Chondrocyte (in vitro differentiated cells): ENCODE measurements around the gene DLK1. TPM values are rescaled to one million over a fixed set of nuclear protein-coding genes. Genes with fewer than 3 reads are reported as not detected.

ENCODE experiments used
- DNase-seq: peaks from one replicate; pipeline ENCODE4 v3.0.0; 2021; ENCODE audit warnings: mixed read lengths, low spot score
- H3K27ac Mint-ChIP-seq: one replicate; pipeline ENCODE4 v1.8.0; 2021; ENCODE audit warnings: mild to moderate bottlenecking, moderate library complexity, mixed read lengths; ENCODE audit not compliant: unreplicated experiment
- H3K27me3 Mint-ChIP-seq: 2 replicates; pipeline ENCODE4 v1.8.0; 2021; ENCODE audit warnings: low read depth, mixed read lengths
- H3K36me3 Mint-ChIP-seq: 2 replicates; pipeline ENCODE4 v1.8.0; 2021; ENCODE audit warnings: low read depth, mixed read lengths
- H3K4me1 Mint-ChIP-seq: 2 replicates; pipeline ENCODE4 v1.8.0; 2021; ENCODE audit warnings: low read depth, mild to moderate bottlenecking, mixed read lengths
- H3K4me3 Mint-ChIP-seq: one replicate; pipeline ENCODE4 v1.8.0; 2021; ENCODE audit warnings: mild to moderate bottlenecking, moderate library complexity, mixed read lengths; ENCODE audit not compliant: unreplicated experiment
- H3K9me3 Mint-ChIP-seq: 2 replicates; pipeline ENCODE4 v1.8.0; 2021; ENCODE audit warnings: low read depth, mixed read lengths
- CTCF ChIP-seq: fragments of 200-600 bp; sonication (generic); IDR thresholded peaks from 2 replicates; pipeline ENCODE4 v1.5.0; 2021; ENCODE audit warnings: antibody characterized with exemption, mild to moderate bottlenecking, moderate library complexity
- total RNA-seq: library from RNA; stranded (reverse); gene quantifications from 3 replicates; pipeline ENCODE4 v1.2.1, GENCODE V29; 2021

DLK1 gene
- total RNA-seq, 1 donor from 2014 or later = 0.45 TPM

GRCh38 chr14:100775351-100775830, 48.7 kb downstream of the DLK1 start:
- Mint-ChIP-seq H3K27ac (no peak overlapping the region), H3K9me3 (peaks cover 12% of the 10 kb centered on the region), H3K36me3 (peaks cover 4% of the 10 kb centered on the region), H3K4me3 (no peak overlapping the region), H3K4me1 (peaks cover 5% of the 10 kb centered on the region), H3K27me3 (peaks cover 3% of the 10 kb centered on the region)
- TF ChIP-seq CTCF = no peak
- peak; percentile 46 for DNase-seq

GRCh38 chr14:100775831-100776591, 49.3 kb downstream of the DLK1 start:
- H3K4me1 Mint-ChIP-seq = peaks cover 5% of the 10 kb centered on the region
- peaks cover 7% of the 10 kb centered on the region for H3K9me3 Mint-ChIP-seq
- H3K36me3 Mint-ChIP-seq = peaks cover 4% of the 10 kb centered on the region
- peak; percentile 70 for DNase-seq
- H3K27me3 Mint-ChIP-seq = peaks cover 1% of the 10 kb centered on the region
- TF ChIP-seq CTCF = no peak
- H3K27ac Mint-ChIP-seq = no peak overlapping the region
- no peak overlapping the region for H3K4me3 Mint-ChIP-seq

- TF ChIP-seq CTCF = no peak
- Mint-ChIP-seq H3K27ac (no peak overlapping the region), H3K4me3 (no peak overlapping the region), H3K27me3 (peaks cover 1% of the 10 kb centered on the region), H3K9me3 (no peaks in the 10 kb centered on the region), H3K4me1 (peaks cover 5% of the 10 kb centered on the region), H3K36me3 (no peaks in the 10 kb centered on the region)
- DNase-seq = no peak
Observed at GRCh38 chr14:100776681-100777365, 50.1 kb downstream of the DLK1 start.

GRCh38 chr14:100777366-100777817, 50.7 kb downstream of the DLK1 start:
- peaks cover 3% of the 10 kb centered on the region for H3K27me3 Mint-ChIP-seq
- H3K4me1 Mint-ChIP-seq = peaks cover 5% of the 10 kb centered on the region
- no peak overlapping the region for H3K27ac Mint-ChIP-seq
- H3K36me3 Mint-ChIP-seq = no peaks in the 10 kb centered on the region
- no peak for DNase-seq
- no peaks in the 10 kb centered on the region for H3K9me3 Mint-ChIP-seq
- TF ChIP-seq CTCF = no peak
- H3K4me3 Mint-ChIP-seq = no peak overlapping the region

GRCh38 chr14:100777818-100778525, 51.3 kb downstream of the DLK1 start:
- Mint-ChIP-seq H3K27ac (no peak overlapping the region), H3K9me3 (no peaks in the 10 kb centered on the region), H3K27me3 (peaks cover 4% of the 10 kb centered on the region), H3K36me3 (no peaks in the 10 kb centered on the region), H3K4me3 (no peak overlapping the region), H3K4me1 (peaks cover 5% of the 10 kb centered on the region)
- no peak for DNase-seq
- TF ChIP-seq CTCF = no peak
